ENCODE data around the gene NDN.

Gene NDN

GRCh38 chr15:23642413-23643044 is 44.6 kb downstream of the NDN start:
- H3K27me3 ChIP-seq (ENCODE audit: control insufficient read depth in 2 of 2, insufficient read depth in 2 of 2, low read length in 2 of 2): no peaks in the 10 kb centered on the region
- no peaks in the 10 kb centered on the region for H3K9me3 ChIP-seq (ENCODE audit: control insufficient read depth in 2 of 2, low read length in 2 of 2)
- no peak overlapping the region for H3K4me3 ChIP-seq (ENCODE audit: low read length in 2 of 2)

More at GRCh38 chr15:23642413-23643044, 44.6 kb downstream of the NDN start:
- Histone ChIP-seq H3K9ac (ENCODE audit: low read depth in 1 of 2, low read length in 2 of 2) (no peak overlapping the region), H3K4me1 (ENCODE audit: control insufficient read depth in 2 of 2, insufficient read depth in 2 of 2, low read length in 2 of 2) (no peaks in the 10 kb centered on the region), H3K36me3 (ENCODE audit: control insufficient read depth in 2 of 2, insufficient read depth in 2 of 2, low read length in 2 of 2) (no peaks in the 10 kb centered on the region), H3K27ac (ENCODE audit: low read depth in 2 of 2, low read length in 2 of 2) (no peak overlapping the region)
